Stomach (tissue), 9 donors: ENCODE measurements around the gene GALNT3. TPM values are rescaled to one million over a fixed set of nuclear protein-coding genes. Genes with fewer than 3 reads are reported as not detected.

Experiments
- DNase-seq, 2 donors: peaks; one replicate each; pipeline versions ENCODE4 v3.0.0 to v3.0.0-alpha.2; 2013 to 2019
- H3K27ac ChIP-seq, 5 donors: fragments of 200-600 bp in 4 of 5; sonication (generic) in 4 of 5; one replicate each; pipeline ENCODE4 v1.5.1; 2013 to 2019; ENCODE audit warnings: mild to moderate bottlenecking in 1 of 5, moderate library complexity in 1 of 5
- H3K27me3 ChIP-seq, 3 donors: fragments of 200-600 bp; sonication (generic); one replicate each; pipeline ENCODE4 v1.5.1; 2017 to 2019; ENCODE audit warnings: mixed run types in 1 of 3
- H3K36me3 ChIP-seq, 4 donors: fragments of 200-600 bp; sonication (generic); 1 replicate in 3 of 4; 2 replicates in 1 of 4; pipeline ENCODE4 v1.5.1; 2016 to 2019
- H3K4me1 ChIP-seq, 4 donors: fragments of 200-600 bp; sonication (generic); one replicate each; pipeline ENCODE4 v1.5.1; 2016 to 2019
- H3K4me3 ChIP-seq, 4 donors: fragments of 200-600 bp; sonication (generic) in 3 of 4; one replicate each; pipeline ENCODE4 v1.5.1; 2016 to 2019; ENCODE audit warnings: mild to moderate bottlenecking in 1 of 4
- H3K9me3 ChIP-seq, 4 donors: fragments of 200-600 bp; sonication (generic); one replicate each; pipeline ENCODE4 v1.5.1; 2016 to 2019
- CTCF ChIP-seq, 7 experiments: fragments of 450-650 bp in 4 of 7; fragments of 200-600 bp in 3 of 7; sonication (generic) in 3 of 7; IDR thresholded peaks; one replicate each; pipeline ENCODE4 v1.5.1; 2016 to 2019; ENCODE audit warnings: antibody characterized with exemption in 7 of 7, control low read depth in 2 of 7, mild to moderate bottlenecking in 1 of 7
- EP300 ChIP-seq: sonication (generic); formaldehyde crosslinking; IDR thresholded peaks from one replicate; pipeline ENCODE4 v1.6.1; 2017; ENCODE audit warnings: antibody characterized with exemption
- POLR2A ChIP-seq, 4 donors: fragments of 450-650 bp; IDR thresholded peaks; one replicate each; pipeline ENCODE4 v1.6.1; 2016; ENCODE audit warnings: antibody characterized with exemption in 4 of 4, control low read depth in 2 of 4, mild to moderate bottlenecking in 1 of 4, moderate library complexity in 1 of 4
- POLR2AphosphoS5 ChIP-seq, 3 donors: sonication (generic); formaldehyde crosslinking; IDR thresholded peaks; one replicate each; pipeline ENCODE4 v1.6.1; 2016; ENCODE audit warnings: antibody characterized with exemption in 3 of 3
- WGBS, 5 donors: extraction: QIAGEN DNeasy Blood & Tissue Kit in 3 of 5; methylation state at CpG; one replicate each; pipeline versions ENCODE4 v1.1.5 to v1.1.7; 2013 to 2018; 5-methylcytosine and 5-hydroxymethylcytosine counted together
- intact Hi-C: fragments of 100-400 bp; cut with DNase I; formaldehyde crosslinking; loops from one replicate; pipeline ENCODE4 v1.15.1; 2023; ENCODE audit warnings: low total_unique reads
- polyA plus RNA-seq, 3 donors: library from polyadenylated mRNA; stranded (reverse); fragments of 200-250 nt; gene quantifications; one replicate each; pipeline ENCODE4 v1.2.3, GENCODE V29; 2013
- total RNA-seq, 5 donors: library from RNA; depleted of rRNA; stranded (reverse); fragments of >200 nt; gene quantifications; one replicate each; pipeline versions ENCODE4 v1.1.0 to v1.2.3, GENCODE V29; 2014 to 2016
- donor health status: healthy with polysubstance abuse.
- donor health status: Bipolar disorder and iron deficiency.
- donor health status: healthy.

The GALNT3 gene
- total and polyA plus RNA-seq, 8 donors = 15.2 to 134 (median 30.7) TPM

- H3K27ac ChIP-seq = no peak overlapping the region
- H3K9me3 ChIP-seq = peaks cover 0 to 8% (median 0%) of the 10 kb centered on the region in 4 donors
- 18 to 31% (median 25%) methylated on average over 4 of the region's 4 CpGs for WGBS, 5 donors
- H3K4me1 ChIP-seq = peaks cover 0 to 36% (median 15%) of the 10 kb centered on the region in 4 donors
- H3K27me3 ChIP-seq = no peaks in the 10 kb centered on the region
- peaks cover 0 to 3% (median 0%) of the 10 kb centered on the region in 4 donors for H3K36me3 ChIP-seq
- H3K4me3 ChIP-seq = no peak overlapping the region
- DNase-seq = no peak
- intact Hi-C loops = no loop called here
- TF ChIP-seq CTCF (IDR thresholded peaks at IDR 0.05) (no peak), POLR2AphosphoS5 (IDR thresholded peaks at IDR 0.05) (no peak), EP300 (no peak), POLR2A (IDR thresholded peaks at IDR 0.05) (no peak)
Observed at GRCh38 chr2:165776013-165776412, 18.0 kb downstream of the GALNT3 start.

DNA sequence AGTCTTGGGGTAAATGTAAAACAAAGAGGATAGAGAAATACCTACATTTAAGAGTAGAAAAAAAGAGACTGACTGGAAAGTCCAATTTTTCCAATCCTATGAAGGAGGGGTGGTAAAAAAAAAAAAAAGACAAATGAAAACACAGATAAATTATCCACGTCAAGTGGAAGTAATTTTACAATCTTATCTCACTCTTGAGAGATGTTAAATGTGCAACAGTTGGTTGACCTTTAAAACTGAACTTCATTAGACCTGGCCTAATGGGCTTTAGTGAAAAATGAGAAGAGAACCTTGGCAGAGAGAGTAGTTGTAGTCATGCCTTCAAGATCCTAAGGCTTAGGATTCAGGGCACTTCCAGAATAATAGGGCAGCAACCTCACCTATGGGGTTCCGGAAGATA, 20.4 kb downstream of the GALNT3 start:
- DNase-seq = no peak
- H3K4me1 ChIP-seq = peaks cover 0 to 51% (median 16%) of the 10 kb centered on the region in 4 donors
- H3K9me3 ChIP-seq = no peaks in the 10 kb centered on the region
- 56 to 76% (median 65%) methylated on average over 2 of the region's 2 CpGs for WGBS, 5 donors
- intact Hi-C loops = no loop called here
- H3K4me3 ChIP-seq = no peak overlapping the region
- no peak overlapping the region for H3K27ac ChIP-seq
- no peak for TF ChIP-seq POLR2AphosphoS5 (IDR thresholded peaks at IDR 0.05)
- no peak for TF ChIP-seq EP300
- TF ChIP-seq POLR2A (IDR thresholded peaks at IDR 0.05) = no peak
- no peak for TF ChIP-seq CTCF (IDR thresholded peaks at IDR 0.05)
- H3K36me3 ChIP-seq = no peaks in the 10 kb centered on the region
- no peaks in the 10 kb centered on the region for H3K27me3 ChIP-seq

DNA sequence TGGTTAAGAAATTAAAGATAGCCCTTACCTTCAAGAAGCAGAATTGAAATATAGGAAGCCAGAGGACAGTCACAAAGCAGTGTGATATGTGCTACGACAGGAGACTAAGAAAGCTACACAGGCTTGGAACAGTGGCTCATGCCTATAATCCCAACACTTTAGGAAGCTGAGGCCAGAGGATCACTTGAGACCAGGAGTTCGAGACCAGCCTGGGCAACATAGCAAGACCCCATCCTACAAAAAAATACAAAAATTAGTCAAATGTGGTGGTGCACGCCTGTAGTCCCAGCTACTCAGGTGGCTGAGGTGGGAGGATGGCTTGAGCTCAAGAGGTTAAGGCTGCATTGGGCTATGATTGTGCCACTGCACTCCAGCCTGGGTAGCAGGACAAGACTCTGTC, 21.9 kb downstream of the GALNT3 start:
- no peak overlapping the region for H3K4me3 ChIP-seq
- H3K9me3 ChIP-seq = no peaks in the 10 kb centered on the region
- H3K27me3 ChIP-seq = no peaks in the 10 kb centered on the region
- no peak for DNase-seq
- H3K27ac ChIP-seq = no peak overlapping the region
- H3K4me1 ChIP-seq = peaks cover 4 to 45% (median 12%) of the 10 kb centered on the region in 4 donors
- intact Hi-C loops = no loop called here
- H3K36me3 ChIP-seq = no peaks in the 10 kb centered on the region
- no peak for TF ChIP-seq CTCF (IDR thresholded peaks at IDR 0.05)
- no peak for TF ChIP-seq EP300
- TF ChIP-seq POLR2AphosphoS5 (IDR thresholded peaks at IDR 0.05) = no peak
- no peak for TF ChIP-seq POLR2A (IDR thresholded peaks at IDR 0.05)
- 86 to 98% (median 95%) methylated on average over 3 of the region's 3 CpGs for WGBS, 5 donors

DNA sequence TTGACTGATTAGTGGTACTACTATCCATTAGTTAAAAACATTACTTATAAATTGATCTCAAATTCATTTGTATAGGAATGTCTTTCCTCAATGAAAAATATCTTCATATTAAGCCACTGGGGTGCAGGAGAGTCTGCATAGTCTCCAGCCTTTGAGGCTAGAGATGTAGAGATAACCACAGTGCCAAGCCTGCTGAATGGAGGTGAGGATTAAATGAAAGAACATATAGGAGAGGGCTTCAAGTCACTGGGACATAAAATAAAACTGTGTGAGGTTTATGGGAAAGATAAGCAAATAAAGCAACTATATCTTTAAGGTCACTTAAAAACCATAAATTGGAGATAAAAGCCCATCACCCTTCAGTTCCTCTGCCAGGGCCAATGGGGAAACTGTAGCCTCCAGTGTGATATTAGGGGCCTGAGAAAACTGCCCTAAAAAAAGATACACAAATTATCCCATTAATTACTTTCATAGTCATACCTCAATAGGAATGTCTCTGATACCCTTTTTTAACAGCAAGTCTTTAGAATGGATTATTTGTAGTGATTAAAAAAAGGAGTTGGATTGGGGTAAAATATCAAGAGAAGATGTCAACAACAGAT, 27.6 kb downstream of the GALNT3 start:
- DNase-seq = no peak
- Histone ChIP-seq H3K36me3 (no peaks in the 10 kb centered on the region), H3K9me3 (no peaks in the 10 kb centered on the region), H3K27ac (no peak overlapping the region), H3K4me3 (no peak overlapping the region), H3K27me3 (no peaks in the 10 kb centered on the region), H3K4me1 (peaks cover 7 to 40% (median 32%) of the 10 kb centered on the region in 4 donors)
- TF ChIP-seq POLR2A (IDR thresholded peaks at IDR 0.05) = no peak
- no peak for TF ChIP-seq POLR2AphosphoS5 (IDR thresholded peaks at IDR 0.05)
- no peak for TF ChIP-seq CTCF (IDR thresholded peaks at IDR 0.05)
- no peak for TF ChIP-seq EP300
- intact Hi-C loops = no loop called here
